GM10248 (cell line): ENCODE data around the gene SPAG8.

Experiments used
- CTCF ChIA-PET: fragments of 300-600 bp; sonication (Branson Sonifier 250); formaldehyde crosslinking; extraction: SDS; loops from one replicate; lab custom pipeline; 2021; ENCODE audit warnings: antibody characterized with exemption; lab: Yijun Ruan, JAX
- POLR2A ChIA-PET: fragments of 350-650 bp; sonication (Branson Sonifier 250); formaldehyde crosslinking; extraction: SDS; loops from one replicate; lab custom pipeline; 2020; ENCODE audit warnings: antibody characterized with exemption; lab: Yijun Ruan, JAX
- DNase-seq: peaks from one replicate; pipeline ENCODE4 v3.0.0; 2012; ENCODE audit errors: extremely low spot score
- TF ChIP-seq, protein P1 (sequence below): IDR thresholded peaks from 2 replicates; pipeline ENCODE4 v1.5.1; 2012; ENCODE audit warnings: mild to moderate bottlenecking, low read depth; ENCODE audit errors: extremely low read depth, missing control alignments, control extremely low read depth

Gene SPAG8

DNA sequence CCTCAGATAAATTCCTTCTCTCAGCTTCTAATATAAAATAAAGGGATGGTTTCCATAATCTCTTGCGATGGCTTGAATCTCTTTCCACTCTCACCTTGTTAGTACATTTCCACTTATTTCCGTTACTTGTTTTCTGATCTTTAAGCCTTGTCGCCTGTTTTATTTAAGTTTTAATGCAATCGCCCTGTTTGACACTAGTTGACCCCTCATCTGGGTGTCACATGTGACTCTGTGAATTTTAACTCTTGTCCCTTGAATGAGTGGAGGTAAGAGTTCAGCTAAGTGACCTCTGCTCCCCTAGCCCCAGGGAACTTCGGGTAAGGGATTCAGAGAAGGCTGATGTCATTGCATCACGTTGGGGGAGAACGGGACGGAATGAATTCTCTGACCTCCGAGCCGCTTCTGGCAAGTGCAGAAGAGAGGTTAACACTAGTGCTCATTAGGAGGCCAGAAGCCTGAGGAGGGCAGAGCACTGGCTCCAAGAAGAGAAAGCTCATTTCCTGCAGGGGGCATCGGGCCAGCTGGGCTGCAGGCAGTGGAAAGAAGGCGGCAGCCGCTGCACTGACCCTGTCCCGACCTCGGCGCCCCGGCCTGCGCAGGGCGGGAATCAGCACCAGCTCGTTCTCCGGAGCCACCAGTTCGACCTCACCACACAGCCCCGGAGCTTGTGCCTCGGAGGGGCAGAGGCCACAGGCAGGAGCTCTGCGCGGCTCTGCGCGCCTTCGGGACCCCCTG is 2.2 kb upstream of the SPAG8 start:
- ChIA-PET POLR2A (interaction anchor here (1.0 to 1.2 kb wide), 2 partner anchors 44 to 82 kb away, joined by 3 to 4 read pairs; partner anchors contain the start of genes CREB3 and TLN1), CTCF (interaction anchor here (0.6 to 6.2 kb wide), 20 partner anchors 8 to 214 kb away, joined by 3 to 58 read pairs (median 4); partner anchors contain the start of genes FAM221B, RGP1 and TMEM8B)

DNA sequence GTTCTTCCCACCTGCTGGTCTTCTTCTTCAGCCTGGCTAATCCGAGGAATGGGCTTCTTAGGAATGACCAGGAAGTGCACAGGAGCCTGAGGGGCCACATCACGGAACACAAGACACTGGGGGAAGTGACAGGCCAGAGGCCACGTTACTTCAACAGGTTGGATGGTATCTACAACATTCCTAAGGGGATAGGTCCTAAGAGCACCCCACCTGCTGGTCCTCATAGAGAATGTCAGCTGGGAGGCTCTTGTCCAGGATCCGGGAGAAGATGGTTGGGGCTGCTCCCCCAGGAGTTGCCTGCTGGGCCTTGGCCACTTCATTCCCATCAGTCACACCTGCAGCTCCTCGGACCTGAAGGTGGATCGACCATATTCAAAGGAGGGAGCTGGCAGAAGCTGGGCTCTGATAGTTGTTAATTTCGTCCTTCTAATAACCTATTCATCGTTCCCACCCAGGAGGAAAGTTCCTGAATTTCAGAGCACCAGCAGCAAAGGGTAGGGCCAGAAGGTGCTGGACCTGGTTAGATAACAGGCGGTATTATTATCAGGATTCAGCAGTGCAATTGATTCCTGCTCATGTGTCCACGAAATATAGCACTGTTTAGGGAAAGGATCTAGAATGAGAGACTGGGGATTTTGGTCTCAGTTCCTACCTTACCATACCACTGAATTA is 1.5 kb upstream of the SPAG8 start:
- no peak for DNase-seq
- ChIA-PET CTCF (interaction anchor here (0.6 to 6.2 kb wide), 20 partner anchors 9 to 166 kb away, joined by 3 to 58 read pairs (median 6); partner anchors contain the start of genes CREB3, FAM221B, RGP1 and TLN1), POLR2A (interaction anchor here (1.2 kb wide), 1 partner anchor 45 kb away, joined by 3 read pairs; no protein-coding TSS in a partner anchor)
- TF ChIP-seq, protein P1, sequence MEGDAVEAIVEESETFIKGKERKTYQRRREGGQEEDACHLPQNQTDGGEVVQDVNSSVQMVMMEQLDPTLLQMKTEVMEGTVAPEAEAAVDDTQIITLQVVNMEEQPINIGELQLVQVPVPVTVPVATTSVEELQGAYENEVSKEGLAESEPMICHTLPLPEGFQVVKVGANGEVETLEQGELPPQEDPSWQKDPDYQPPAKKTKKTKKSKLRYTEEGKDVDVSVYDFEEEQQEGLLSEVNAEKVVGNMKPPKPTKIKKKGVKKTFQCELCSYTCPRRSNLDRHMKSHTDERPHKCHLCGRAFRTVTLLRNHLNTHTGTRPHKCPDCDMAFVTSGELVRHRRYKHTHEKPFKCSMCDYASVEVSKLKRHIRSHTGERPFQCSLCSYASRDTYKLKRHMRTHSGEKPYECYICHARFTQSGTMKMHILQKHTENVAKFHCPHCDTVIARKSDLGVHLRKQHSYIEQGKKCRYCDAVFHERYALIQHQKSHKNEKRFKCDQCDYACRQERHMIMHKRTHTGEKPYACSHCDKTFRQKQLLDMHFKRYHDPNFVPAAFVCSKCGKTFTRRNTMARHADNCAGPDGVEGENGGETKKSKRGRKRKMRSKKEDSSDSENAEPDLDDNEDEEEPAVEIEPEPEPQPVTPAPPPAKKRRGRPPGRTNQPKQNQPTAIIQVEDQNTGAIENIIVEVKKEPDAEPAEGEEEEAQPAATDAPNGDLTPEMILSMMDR, result peak; percentile 22

More for the DNA sequence above, 2.2 kb upstream of the SPAG8 start:
- TF ChIP-seq, protein P1, result peak; percentile 18
- DNase-seq, result peak; percentile 48

DNA sequence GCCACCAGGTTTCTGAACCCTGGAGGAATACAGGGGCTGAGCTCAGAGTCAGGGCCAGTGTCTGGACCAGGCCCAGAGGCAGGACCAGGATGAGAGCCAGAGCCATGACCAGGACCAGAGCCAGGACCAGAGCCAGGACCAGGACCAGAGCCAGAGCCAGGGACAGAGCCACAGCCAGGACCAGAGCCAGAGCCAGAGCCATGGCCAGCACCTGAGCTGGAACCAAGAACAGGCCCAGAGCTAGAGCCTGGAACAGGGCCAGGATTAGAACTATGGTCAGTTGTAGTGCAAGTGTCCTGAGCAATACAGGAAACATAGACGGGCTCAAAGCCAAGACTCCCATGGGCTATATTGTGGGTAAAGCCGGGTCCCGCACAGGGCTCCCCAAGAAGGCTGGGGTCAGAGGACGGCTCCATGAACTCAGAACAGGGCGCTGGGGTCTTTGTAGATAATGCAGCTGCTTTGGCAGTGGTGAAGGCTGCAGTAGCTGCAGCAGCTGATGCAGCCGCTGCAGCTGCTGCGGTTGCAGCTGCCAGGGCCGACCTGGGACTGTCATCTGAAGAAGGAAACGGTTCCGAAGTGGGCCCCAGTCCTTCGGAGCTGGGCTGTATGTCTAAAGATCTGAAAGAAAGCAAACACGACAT is 559 bp downstream of the SPAG8 start:
- no peak for DNase-seq
- ChIA-PET CTCF (interaction anchor here (1.0 to 6.2 kb wide), 17 partner anchors 11 to 208 kb away, joined by 3 to 58 read pairs (median 5); partner anchors contain the start of genes CREB3, FAM221B, TLN1 and TMEM8B), POLR2A (no interaction called here)
- TF ChIP-seq, protein P1, result no peak

DNA sequence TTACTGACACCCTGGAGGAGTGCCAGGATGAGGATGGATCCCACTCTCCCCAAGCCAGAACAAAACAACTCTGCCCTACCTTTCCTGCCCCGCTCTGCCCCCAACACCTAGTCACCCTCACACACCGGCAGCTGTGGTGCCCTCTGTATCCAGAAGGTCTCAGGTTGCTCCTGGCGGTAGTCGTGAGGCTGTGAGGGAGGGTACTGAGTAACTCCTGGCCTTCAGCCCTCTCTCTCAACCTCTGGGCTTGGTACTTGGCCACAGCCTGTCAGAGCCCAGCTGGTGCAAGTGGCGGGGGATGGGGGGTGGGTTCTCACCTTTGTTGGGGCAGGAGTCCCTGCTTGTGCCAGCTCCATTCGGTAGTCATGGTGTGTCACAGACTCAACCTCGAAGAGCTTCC is 1.9 kb downstream of the SPAG8 start:
- ChIA-PET POLR2A (interaction anchor here (0.7 kb wide), 1 partner anchor 38 kb away, joined by 3 read pairs; no protein-coding TSS in a partner anchor), CTCF (interaction anchor here (0.6 to 13.0 kb wide), 5 partner anchors 11 to 145 kb away, joined by 3 to 72 read pairs (median 3); no protein-coding TSS in a partner anchor)
- DNase-seq, result no peak
- TF ChIP-seq, protein P1, result no peak

DNA sequence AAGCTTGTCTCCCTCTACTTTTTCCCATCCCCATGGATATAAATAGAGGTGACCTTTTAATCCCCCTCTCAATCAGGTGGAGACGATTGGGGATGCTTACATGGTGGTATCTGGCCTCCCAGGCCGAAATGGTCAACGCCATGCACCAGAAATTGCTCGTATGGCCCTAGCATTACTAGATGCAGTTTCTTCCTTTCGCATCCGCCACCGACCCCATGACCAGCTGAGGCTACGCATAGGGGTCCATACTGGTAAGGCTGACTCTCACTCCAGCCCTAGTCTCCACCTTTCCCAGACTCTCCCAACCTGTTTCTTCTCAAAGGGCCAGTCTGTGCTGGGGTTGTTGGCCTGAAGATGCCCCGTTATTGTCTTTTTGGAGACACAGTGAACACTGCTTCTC is 3.6 kb downstream of the SPAG8 start:
- no peak for DNase-seq
- ChIA-PET POLR2A (no interaction called here), CTCF (interaction anchor here (13.0 kb wide), 1 partner anchor 19 kb away, joined by 72 read pairs; no protein-coding TSS in a partner anchor)
- TF ChIP-seq, protein P1, result no peak
